Glutamatergic neuron (in vitro differentiated cells): ENCODE measurements around the gene SNX20. TPM values are rescaled to one million over a fixed set of nuclear protein-coding genes. Genes with fewer than 3 reads are reported as not detected.

Source experiments
- DNase-seq: peaks from one replicate; pipeline ENCODE4 v3.0.0; 2022
- H3K27ac Mint-ChIP-seq: one replicate; pipeline ENCODE4 v1.8.0; 2020; ENCODE audit warnings: mild to moderate bottlenecking, mixed read lengths, inconsistent platforms; ENCODE audit not compliant: unreplicated experiment
- H3K27me3 Mint-ChIP-seq: one replicate; pipeline ENCODE4 v1.8.0; 2020; ENCODE audit warnings: mild to moderate bottlenecking, moderate library complexity, mixed read lengths, inconsistent platforms; ENCODE audit not compliant: unreplicated experiment
- H3K36me3 Mint-ChIP-seq: one replicate; pipeline ENCODE4 v1.8.0; 2020; ENCODE audit warnings: mild to moderate bottlenecking, mixed read lengths, inconsistent platforms; ENCODE audit not compliant: unreplicated experiment
- H3K4me1 Mint-ChIP-seq: one replicate; pipeline ENCODE4 v1.8.0; 2020; ENCODE audit warnings: mild to moderate bottlenecking, low read depth, mixed read lengths, inconsistent platforms; ENCODE audit not compliant: unreplicated experiment
- H3K4me3 Mint-ChIP-seq: one replicate; pipeline ENCODE4 v1.8.0; 2020; ENCODE audit warnings: mild to moderate bottlenecking, mixed read lengths, inconsistent platforms; ENCODE audit not compliant: unreplicated experiment
- H3K9me3 Mint-ChIP-seq: one replicate; pipeline ENCODE4 v1.8.0; 2020; ENCODE audit warnings: mild to moderate bottlenecking, moderate library complexity, mixed read lengths, inconsistent platforms; ENCODE audit not compliant: unreplicated experiment
- total RNA-seq: library from RNA; stranded (reverse); fragmentation: NEBNext Ultra II Directional; extraction: Animal tissue kit (Norgen Biotek cat#: 25700); gene quantifications from one replicate; pipeline ENCODE4 v1.2.1, GENCODE V29; 2021; ENCODE audit not compliant: unreplicated experiment
- TF ChIP-seq, protein P1 (sequence below): fragments of 200-600 bp; sonication (generic); IDR thresholded peaks from one replicate; pipeline ENCODE4 v1.5.0; 2021; ENCODE audit not compliant: partially characterized antibody, unreplicated experiment

SNX20 gene
- total RNA-seq, 1 donor from 2014 or later, result not detected

DNA sequence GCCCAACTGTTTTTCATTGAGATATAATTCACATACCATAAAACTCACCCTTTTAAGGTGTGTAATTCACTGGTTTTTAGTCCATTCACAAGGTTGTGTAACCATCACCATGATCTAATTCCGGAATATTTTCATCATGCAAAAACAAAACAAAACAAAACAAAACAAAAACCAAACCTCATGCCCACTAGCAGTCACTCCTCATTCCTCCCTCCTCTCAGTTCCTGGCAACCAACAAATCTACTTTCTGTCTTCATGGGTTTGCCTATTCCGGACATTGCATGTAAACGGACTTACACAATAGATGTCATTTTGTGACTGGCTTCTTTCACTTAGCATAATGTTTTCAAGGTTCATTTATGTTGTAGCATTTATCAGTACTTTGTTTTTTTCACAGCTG is 7.8 kb upstream of the SNX20 start:
- no peak overlapping the region for H3K27ac Mint-ChIP-seq
- H3K36me3 Mint-ChIP-seq, result no peaks in the 10 kb centered on the region
- H3K9me3 Mint-ChIP-seq, result peaks cover under 1% of the 10 kb centered on the region
- peaks cover 4% of the 10 kb centered on the region for H3K4me1 Mint-ChIP-seq
- DNase-seq, result no peak
- no peak overlapping the region for H3K4me3 Mint-ChIP-seq
- TF ChIP-seq, protein P1, sequence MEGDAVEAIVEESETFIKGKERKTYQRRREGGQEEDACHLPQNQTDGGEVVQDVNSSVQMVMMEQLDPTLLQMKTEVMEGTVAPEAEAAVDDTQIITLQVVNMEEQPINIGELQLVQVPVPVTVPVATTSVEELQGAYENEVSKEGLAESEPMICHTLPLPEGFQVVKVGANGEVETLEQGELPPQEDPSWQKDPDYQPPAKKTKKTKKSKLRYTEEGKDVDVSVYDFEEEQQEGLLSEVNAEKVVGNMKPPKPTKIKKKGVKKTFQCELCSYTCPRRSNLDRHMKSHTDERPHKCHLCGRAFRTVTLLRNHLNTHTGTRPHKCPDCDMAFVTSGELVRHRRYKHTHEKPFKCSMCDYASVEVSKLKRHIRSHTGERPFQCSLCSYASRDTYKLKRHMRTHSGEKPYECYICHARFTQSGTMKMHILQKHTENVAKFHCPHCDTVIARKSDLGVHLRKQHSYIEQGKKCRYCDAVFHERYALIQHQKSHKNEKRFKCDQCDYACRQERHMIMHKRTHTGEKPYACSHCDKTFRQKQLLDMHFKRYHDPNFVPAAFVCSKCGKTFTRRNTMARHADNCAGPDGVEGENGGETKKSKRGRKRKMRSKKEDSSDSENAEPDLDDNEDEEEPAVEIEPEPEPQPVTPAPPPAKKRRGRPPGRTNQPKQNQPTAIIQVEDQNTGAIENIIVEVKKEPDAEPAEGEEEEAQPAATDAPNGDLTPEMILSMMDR, result no peak
- peaks cover 11% of the 10 kb centered on the region for H3K27me3 Mint-ChIP-seq

DNA sequence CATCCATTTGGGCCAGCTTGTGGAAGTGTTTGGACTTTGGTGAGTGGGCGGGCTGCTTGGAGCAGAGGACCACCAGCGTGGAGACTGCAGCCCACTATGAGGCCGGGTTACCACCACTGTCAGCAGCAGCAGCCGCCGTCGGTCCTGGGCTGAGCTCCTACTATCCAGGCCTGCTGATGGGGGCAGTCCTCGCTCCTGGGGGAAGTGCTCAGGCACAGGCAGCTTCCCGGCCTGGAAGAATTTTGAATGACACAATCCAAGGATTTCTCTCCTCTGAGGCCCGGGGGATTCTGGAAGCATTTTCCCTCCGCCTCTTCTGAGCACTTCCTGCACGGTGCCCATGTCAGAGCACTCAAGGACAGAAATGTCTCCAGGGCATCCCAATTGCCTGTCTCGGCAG is 7.0 kb upstream of the SNX20 start:
- Mint-ChIP-seq H3K9me3 (no peaks in the 10 kb centered on the region), H3K4me3 (no peak overlapping the region), H3K4me1 (peaks cover 4% of the 10 kb centered on the region), H3K36me3 (no peaks in the 10 kb centered on the region), H3K27ac (no peak overlapping the region), H3K27me3 (peaks cover 10% of the 10 kb centered on the region)
- no peak for DNase-seq
- TF ChIP-seq, protein P1, result no peak

DNA sequence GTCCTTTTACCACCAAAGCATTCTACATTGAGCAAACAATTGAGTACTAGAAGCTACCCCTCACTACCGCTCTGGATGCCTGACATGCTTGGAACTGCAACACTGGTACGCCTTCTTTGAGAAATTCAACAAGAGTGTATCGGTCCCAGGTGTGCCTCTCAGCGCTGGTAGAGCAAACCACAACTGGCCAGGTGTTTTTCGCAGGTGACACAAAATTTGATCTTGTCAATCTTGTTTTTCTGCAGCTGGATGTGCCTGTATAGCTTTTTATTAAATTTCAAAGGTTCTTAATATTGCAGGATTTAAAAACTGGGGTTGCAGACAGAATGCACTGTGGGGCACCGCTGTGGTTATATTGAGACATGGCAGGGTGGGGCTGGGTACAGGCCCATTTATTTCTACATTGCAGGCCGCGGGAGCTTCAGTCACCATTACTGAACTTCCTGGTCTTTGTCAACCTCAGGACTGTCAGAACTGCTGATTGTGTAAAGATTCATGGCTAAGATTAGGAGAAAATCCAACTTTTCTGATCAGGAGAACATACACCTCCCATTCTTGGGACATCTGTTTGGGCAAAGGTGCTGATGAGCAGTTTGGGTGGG is 4.5 kb upstream of the SNX20 start:
- peaks cover 2% of the 10 kb centered on the region for H3K27me3 Mint-ChIP-seq
- H3K36me3 Mint-ChIP-seq, result no peaks in the 10 kb centered on the region
- DNase-seq, result no peak
- H3K9me3 Mint-ChIP-seq, result peaks cover 1% of the 10 kb centered on the region
- TF ChIP-seq, protein P1, result no peak
- no peak overlapping the region for H3K4me3 Mint-ChIP-seq
- peaks cover 4% of the 10 kb centered on the region for H3K4me1 Mint-ChIP-seq
- H3K27ac Mint-ChIP-seq, result no peak overlapping the region

DNA sequence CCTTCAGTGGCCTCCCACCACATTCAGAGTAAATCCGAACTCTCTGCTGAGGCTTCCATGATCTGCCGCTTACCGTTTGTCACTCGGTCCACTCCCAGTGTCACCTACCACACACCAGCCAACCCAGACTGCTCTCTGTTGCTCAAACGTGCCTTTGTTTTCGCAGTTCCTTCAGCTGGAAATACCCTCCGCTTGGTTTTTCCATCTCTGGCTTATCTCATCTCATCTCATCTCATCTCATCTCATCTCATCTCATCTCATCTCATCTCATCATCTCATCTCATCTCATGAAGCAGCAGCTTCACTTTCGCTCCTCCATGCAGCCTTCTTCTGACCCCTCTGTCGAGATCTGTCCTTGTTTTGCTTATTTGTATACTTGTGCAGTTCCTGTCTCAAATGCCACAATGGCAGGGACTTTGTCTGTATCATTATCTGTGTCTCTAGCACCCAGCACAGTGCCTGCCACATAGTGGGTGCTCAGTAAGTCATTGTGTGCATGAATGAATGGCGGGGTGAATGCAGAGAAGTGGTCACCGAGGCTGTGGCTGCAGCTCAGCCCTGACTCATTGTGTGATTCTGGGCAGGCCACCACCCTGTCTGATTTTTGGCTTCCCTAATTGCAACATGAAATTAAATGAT is 3.8 kb upstream of the SNX20 start:
- TF ChIP-seq, protein P1, result no peak
- H3K4me1 Mint-ChIP-seq, result peaks cover 4% of the 10 kb centered on the region
- H3K27me3 Mint-ChIP-seq, result peaks cover 2% of the 10 kb centered on the region
- peaks cover 1% of the 10 kb centered on the region for H3K9me3 Mint-ChIP-seq
- no peak overlapping the region for H3K4me3 Mint-ChIP-seq
- no peaks in the 10 kb centered on the region for H3K36me3 Mint-ChIP-seq
- DNase-seq, result no peak
- no peak overlapping the region for H3K27ac Mint-ChIP-seq

DNA sequence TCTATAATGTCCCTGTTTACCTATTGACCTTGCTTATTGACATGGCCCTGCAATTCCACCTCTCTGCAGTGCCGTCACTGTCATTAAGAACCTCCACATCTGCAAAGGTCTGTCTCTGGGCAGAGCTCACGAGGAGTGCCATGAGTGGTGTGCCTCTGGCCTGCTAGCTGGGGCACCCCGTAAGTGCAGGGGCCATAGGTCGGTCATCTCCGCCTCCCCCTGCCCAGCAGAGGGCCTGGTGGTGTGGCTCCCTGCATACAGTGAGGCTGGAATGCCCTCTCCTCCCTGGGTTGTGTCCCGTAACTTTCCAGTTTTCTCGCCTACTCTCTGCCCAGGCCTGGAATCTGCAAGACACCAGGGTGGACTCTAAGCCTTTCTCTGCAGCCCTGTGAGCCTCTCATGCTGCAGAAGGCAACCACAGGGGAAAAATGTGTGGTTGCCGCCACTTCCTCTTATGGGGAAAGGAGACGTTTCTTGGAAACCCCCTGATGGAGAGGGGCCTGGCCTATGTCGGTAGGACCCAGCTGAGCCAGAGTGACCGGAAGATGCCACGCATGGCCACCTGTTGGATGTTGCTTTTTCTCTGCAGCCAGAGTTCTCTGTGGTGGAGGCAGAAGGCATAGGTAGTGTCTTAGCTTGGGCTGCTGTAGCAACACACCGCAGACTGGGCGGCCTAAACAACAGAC is 2.7 kb upstream of the SNX20 start:
- Mint-ChIP-seq H3K4me1 (peaks cover 2% of the 10 kb centered on the region), H3K4me3 (no peak overlapping the region), H3K36me3 (no peaks in the 10 kb centered on the region), H3K27me3 (peaks cover 4% of the 10 kb centered on the region), H3K9me3 (peaks cover 3% of the 10 kb centered on the region), H3K27ac (no peak overlapping the region)
- DNase-seq, result no peak
- TF ChIP-seq, protein P1, result no peak
